Measurements from ENCODE around the gene CFAP45.

Gene CFAP45

DNA sequence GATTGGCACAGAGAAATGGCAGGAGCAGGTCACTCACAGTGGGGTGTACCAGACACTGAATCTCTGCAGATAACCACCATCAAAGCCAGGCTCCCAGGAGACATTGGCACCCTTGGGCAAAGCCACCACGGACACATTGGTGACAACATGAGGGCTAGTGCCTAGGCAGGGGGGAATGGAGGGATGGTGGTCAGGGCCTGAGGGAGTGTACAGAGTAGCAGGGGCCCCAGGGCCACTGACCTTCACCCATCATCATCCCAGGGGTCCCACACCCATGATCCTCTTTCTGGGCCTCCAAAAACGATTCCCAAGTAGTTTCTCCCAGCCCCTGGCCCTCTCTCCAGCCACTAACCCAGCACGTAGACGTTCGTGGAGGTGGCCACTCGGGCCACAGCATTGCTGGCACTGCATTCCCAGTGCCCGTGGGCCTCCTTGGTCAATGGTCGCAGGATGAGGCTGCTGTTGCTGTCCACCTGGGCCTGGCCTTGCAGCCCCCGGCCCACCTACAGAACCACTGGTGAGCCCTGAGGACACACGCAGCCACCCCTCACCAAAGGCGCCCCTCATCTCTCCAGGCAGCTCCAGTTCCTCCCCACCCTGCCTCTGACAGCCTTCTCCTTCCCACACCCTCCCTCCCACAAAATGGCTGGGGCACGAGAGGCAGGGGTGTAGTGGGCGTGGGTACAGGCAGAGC is 31.3 kb upstream of the CFAP45 start:
- DNase-seq (ENCODE audit: low read depth, low spot score): no peak
- TF ChIP-seq, protein P1, sequence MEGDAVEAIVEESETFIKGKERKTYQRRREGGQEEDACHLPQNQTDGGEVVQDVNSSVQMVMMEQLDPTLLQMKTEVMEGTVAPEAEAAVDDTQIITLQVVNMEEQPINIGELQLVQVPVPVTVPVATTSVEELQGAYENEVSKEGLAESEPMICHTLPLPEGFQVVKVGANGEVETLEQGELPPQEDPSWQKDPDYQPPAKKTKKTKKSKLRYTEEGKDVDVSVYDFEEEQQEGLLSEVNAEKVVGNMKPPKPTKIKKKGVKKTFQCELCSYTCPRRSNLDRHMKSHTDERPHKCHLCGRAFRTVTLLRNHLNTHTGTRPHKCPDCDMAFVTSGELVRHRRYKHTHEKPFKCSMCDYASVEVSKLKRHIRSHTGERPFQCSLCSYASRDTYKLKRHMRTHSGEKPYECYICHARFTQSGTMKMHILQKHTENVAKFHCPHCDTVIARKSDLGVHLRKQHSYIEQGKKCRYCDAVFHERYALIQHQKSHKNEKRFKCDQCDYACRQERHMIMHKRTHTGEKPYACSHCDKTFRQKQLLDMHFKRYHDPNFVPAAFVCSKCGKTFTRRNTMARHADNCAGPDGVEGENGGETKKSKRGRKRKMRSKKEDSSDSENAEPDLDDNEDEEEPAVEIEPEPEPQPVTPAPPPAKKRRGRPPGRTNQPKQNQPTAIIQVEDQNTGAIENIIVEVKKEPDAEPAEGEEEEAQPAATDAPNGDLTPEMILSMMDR (IDR thresholded peaks at IDR 0.05; ENCODE audit: low read depth, low read length): no peak
- in situ Hi-C loops (cut with HindIII; ENCODE audit: low sequenced_read_pairs): no loop called here
- H3K4me3 ChIP-seq (ENCODE audit: low read depth, low read length): no peak overlapping the region

DNA sequence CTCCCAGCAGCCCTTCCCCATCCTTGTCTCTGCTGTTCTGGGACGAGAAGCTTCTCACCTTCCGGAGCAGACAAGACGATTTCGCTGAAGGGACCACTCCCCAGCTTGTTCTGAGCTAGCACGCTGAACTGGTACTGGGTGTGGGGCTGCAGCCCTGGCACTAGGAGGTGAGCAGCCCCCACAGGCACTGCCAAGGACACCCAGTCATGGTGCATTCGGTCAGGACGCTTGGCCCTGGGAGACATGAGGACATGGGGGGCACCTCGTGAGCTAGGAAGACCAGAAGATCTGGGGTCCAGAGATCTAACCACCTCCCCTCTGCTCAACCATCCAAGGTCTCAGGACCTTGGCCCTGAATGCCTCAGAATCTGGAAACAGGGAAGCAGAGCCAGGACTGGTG is 30.7 kb upstream of the CFAP45 start:
- DNase-seq (ENCODE audit: low read depth, low spot score): no peak
- in situ Hi-C loops (cut with HindIII; ENCODE audit: low sequenced_read_pairs): no loop called here
- H3K4me3 ChIP-seq (ENCODE audit: low read depth, low read length): no peak overlapping the region
- TF ChIP-seq, protein P1 (IDR thresholded peaks at IDR 0.05; ENCODE audit: low read depth, low read length): no peak

DNA sequence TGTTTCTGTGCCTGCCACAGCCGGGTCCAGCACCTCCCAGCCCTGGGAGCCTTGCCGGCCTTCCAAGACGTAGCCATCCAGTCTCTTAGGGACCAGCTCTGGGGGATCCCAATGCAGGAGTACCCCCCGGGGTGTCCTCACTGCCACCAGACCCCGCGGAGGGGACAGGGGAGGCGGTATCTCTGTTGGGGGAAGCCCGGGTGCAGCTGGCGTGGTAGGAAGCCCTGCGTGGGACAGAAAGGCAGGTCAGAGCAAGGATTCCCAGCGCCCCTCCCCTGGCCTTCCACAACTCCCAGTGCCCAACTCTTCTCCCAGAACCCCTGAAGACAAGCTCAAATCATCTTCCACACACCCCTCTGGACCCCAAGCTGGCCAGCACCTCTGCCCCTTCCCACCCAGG is 30.3 kb upstream of the CFAP45 start:
- H3K4me3 ChIP-seq (ENCODE audit: low read depth, low read length): no peak overlapping the region
- TF ChIP-seq, protein P1 (IDR thresholded peaks at IDR 0.05; ENCODE audit: low read depth, low read length): no peak
- no peak for DNase-seq (ENCODE audit: low read depth, low spot score)
- in situ Hi-C loops (cut with HindIII; ENCODE audit: low sequenced_read_pairs): no loop called here

- H3K4me3 ChIP-seq (ENCODE audit: low read depth, low read length): no peak overlapping the region
- no peak for DNase-seq (ENCODE audit: low read depth, low spot score)
- TF ChIP-seq, protein P1 (IDR thresholded peaks at IDR 0.05; ENCODE audit: low read depth, low read length): no peak
- in situ Hi-C loops (cut with HindIII; ENCODE audit: low sequenced_read_pairs): no loop called here
Observed at GRCh38 chr1:159929155-159930051, 29.4 kb upstream of the CFAP45 start.

- in situ Hi-C loops (cut with HindIII; ENCODE audit: low sequenced_read_pairs): no loop called here
- TF ChIP-seq, protein P1 (IDR thresholded peaks at IDR 0.05; ENCODE audit: low read depth, low read length): no peak
- no peak overlapping the region for H3K4me3 ChIP-seq (ENCODE audit: low read depth, low read length)
- no peak for DNase-seq (ENCODE audit: low read depth, low spot score)
Observed at GRCh38 chr1:159928491-159929050, 28.6 kb upstream of the CFAP45 start.

- DNase-seq (ENCODE audit: low read depth, low spot score): no peak
- no peak overlapping the region for H3K4me3 ChIP-seq (ENCODE audit: low read depth, low read length)
- in situ Hi-C loops (cut with HindIII; ENCODE audit: low sequenced_read_pairs): no loop called here
- TF ChIP-seq, protein P1 (IDR thresholded peaks at IDR 0.05; ENCODE audit: low read depth, low read length): peak; percentile 4
Observed at GRCh38 chr1:159927849-159928431, 28.0 kb upstream of the CFAP45 start.
